Measurements from ENCODE around the gene TRA2A.

DNA sequence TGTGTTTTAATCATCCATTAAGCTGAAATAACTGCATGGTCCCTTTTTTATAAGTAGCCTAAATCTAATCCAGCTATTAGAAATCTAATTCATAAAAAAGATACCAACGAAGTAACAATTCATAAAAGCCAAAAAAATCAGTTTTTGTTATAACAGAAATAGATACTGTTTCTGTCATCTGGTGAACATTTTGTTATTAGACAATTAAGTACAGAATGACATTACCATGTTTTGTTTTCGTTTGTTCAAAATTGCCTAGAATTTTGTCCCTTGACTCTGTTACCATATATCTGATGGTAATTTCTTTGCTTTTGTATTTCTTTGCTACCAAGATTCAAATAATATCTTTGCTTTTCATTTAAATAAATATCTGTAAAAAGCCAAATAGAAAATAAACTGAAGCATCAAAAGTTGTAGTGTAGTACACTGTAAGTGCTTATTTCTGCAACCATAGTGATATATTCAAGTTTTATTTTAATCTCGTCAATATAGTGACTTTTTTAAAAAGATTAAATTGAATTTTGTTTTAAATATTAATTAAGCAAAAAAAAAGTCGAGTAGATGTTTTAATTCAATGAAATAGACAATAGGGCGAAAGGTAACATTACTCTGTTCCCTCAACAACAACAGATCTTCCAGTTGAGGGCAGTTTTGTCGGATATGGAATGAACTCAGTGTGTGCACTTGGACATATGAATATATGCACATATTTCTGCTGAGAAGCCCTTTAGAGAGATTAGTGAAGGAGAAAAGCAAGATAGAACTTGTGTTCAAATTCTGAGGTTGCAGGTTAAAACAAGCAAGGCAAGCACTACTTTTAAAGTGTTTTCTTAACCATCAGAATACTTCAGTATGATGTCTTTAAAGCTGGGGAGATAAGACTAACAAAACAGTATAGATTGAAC is 53.6 kb downstream of the TRA2A start:
- no peak for TF ChIP-seq EZH2phosphoT487 (IDR thresholded peaks at IDR 0.05; ENCODE audit: borderline replicate concordance, low read length)
- TF ChIP-seq, protein P1, sequence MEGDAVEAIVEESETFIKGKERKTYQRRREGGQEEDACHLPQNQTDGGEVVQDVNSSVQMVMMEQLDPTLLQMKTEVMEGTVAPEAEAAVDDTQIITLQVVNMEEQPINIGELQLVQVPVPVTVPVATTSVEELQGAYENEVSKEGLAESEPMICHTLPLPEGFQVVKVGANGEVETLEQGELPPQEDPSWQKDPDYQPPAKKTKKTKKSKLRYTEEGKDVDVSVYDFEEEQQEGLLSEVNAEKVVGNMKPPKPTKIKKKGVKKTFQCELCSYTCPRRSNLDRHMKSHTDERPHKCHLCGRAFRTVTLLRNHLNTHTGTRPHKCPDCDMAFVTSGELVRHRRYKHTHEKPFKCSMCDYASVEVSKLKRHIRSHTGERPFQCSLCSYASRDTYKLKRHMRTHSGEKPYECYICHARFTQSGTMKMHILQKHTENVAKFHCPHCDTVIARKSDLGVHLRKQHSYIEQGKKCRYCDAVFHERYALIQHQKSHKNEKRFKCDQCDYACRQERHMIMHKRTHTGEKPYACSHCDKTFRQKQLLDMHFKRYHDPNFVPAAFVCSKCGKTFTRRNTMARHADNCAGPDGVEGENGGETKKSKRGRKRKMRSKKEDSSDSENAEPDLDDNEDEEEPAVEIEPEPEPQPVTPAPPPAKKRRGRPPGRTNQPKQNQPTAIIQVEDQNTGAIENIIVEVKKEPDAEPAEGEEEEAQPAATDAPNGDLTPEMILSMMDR (conservative IDR thresholded peaks at IDR 0.05; ENCODE audit: low read depth, low read length), result no peak
- no peak for TF ChIP-seq EZH2 (IDR thresholded peaks at IDR 0.05; ENCODE audit: low read length, unreplicated experiment)
